Psoas muscle (tissue), 8 donors: ENCODE results near the gene C1QTNF4. TPM values are rescaled to one million over a fixed set of nuclear protein-coding genes. Genes with fewer than 3 reads are reported as not detected.

Experiments
- ATAC-seq, 4 donors: fragments of 200-7000 bp; cut with Tn5 transposase; one replicate each; pipeline ENCODE4 v1.9.1; 2020; ENCODE audit warnings: moderate library complexity in 3 of 4, mild to moderate bottlenecking in 2 of 4
- DNase-seq, 2 donors: peaks; one replicate each; pipeline ENCODE4 v3.0.0-alpha.2; 2020
- H3K27ac ChIP-seq: fragments of 200-600 bp; one replicate; pipeline ENCODE4 v1.8.0; 2022
- H3K27me3 ChIP-seq, 3 donors: fragments of 200-600 bp in 1 of 3; one replicate each; pipeline versions ENCODE4 v1.6.1 to v1.8.0; 2013 to 2022; ENCODE audit warnings: low read length in 2 of 3, mild to moderate bottlenecking in 2 of 3, moderate library complexity in 1 of 3; ENCODE audit not compliant: insufficient read depth in 3 of 3
- H3K36me3 ChIP-seq, 2 donors: fragments of 200-600 bp in 1 of 2; one replicate each; pipeline versions ENCODE4 v1.6.1 to v1.8.0; 2013 to 2022; ENCODE audit warnings: low read depth in 1 of 2, mild to moderate bottlenecking in 1 of 2, moderate library complexity in 1 of 2; ENCODE audit not compliant: insufficient read depth in 1 of 2
- H3K4me1 ChIP-seq: fragments of 200-600 bp; one replicate; pipeline ENCODE4 v1.8.0; 2022
- H3K4me3 ChIP-seq: fragments of 200-600 bp; one replicate; pipeline ENCODE4 v1.8.0; 2022; ENCODE audit warnings: mild to moderate bottlenecking
- H3K9me3 ChIP-seq: fragments of 200-600 bp; one replicate; pipeline ENCODE4 v1.8.0; 2022
- CTCF ChIP-seq: fragments of 200-600 bp; IDR thresholded peaks from one replicate; pipeline ENCODE4 v1.8.0; 2022; ENCODE audit warnings: antibody characterized with exemption
- WGBS, 3 donors: extraction: QIAGEN DNeasy Blood & Tissue Kit; methylation state at CpG; one replicate each; pipeline versions ENCODE4 v1.1.6 to v1.1.7; 2013; 5-methylcytosine and 5-hydroxymethylcytosine counted together
- intact Hi-C, 2 donors: fragments of 100-400 bp; cut with DNase I; formaldehyde crosslinking; loops; one replicate each; pipeline versions ENCODE4 v1.11.0 to v1.14.2; 2022
- polyA plus RNA-seq, 3 donors: library from polyadenylated mRNA; stranded (reverse); fragments of 200-250 nt; gene quantifications; one replicate each; pipeline ENCODE4 v1.2.3, GENCODE V29; 2013
- total RNA-seq, 4 donors: library from RNA; stranded (reverse); fragmentation: NEBNext Ultra II Directional in 2 of 4; extraction: Animal tissue kit (Norgen Biotek cat#: 25700) in 2 of 4; gene quantifications; one replicate each; pipeline versions ENCODE4 v1.2.1 to v1.2.4, GENCODE V29; 2021 to 2023
- donor health status: healthy with polysubstance abuse.
- donor health status: DM: no; HTN: no; CAD: no; lungs with moderate emphysema.
- donor health status: Bipolar disorder and iron deficiency.
- donor health status: healthy.
- donor health status: DM: yes; HTN: yes; CAD: no.
- donor health status: DM: no; HTN: no; CAD: no.
- donor health status: DM: no; HTN: no; CAD: no.
- donor health status: DM: yes; HTN: yes; CAD: no.

The C1QTNF4 gene
- total and polyA plus RNA-seq, 7 donors: 0.19 to 0.70 (median 0.33) TPM; not detected in 1

- DNase-seq (no peak), ATAC-seq (no peak)
- TF ChIP-seq CTCF: no peak
- no peak overlapping the region for H3K4me3 ChIP-seq
- no peak overlapping the region for H3K27ac ChIP-seq
- H3K9me3 ChIP-seq: no peaks in the 10 kb centered on the region
- intact Hi-C loops: no loop called here
- H3K36me3 ChIP-seq: peaks cover 0 to 41% of the 10 kb centered on the region in 2 donors
- H3K27me3 ChIP-seq: no peaks in the 10 kb centered on the region
- H3K4me1 ChIP-seq: no peaks in the 10 kb centered on the region
- 44 to 52% (median 47%) methylated on average over 5 of the region's 5 CpGs for WGBS, 3 donors
Measured at GRCh38 chr11:47606731-47607130, 12.5 kb upstream of the C1QTNF4 start.

DNA sequence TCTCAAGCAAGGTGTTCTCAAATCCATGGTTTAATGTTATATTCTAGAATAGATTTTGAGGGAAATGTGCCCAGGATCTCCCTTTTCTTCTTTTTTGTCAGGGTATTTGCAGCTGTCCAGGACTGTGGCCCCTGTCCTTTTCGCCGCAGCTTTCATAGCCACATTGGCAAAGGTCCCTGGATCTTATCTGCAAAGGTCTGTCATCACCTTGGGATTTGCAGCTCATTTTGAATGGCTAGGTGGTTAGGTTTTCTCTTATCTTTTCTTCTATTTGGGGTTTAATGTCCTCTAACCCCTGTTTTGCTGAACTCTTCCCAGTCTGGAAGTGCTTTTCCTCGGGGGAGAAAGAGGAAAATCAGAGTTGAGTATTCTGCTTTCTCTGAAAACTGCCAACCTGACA lies 11.7 kb upstream of the C1QTNF4 start:
- no peak for DNase-seq
- ATAC-seq: no peak
- WGBS, 3 donors: 77 to 86% (median 81%) methylated on average over 3 of the region's 3 CpGs
- Histone ChIP-seq H3K9me3 (no peaks in the 10 kb centered on the region), H3K4me3 (no peak overlapping the region), H3K27me3 (no peaks in the 10 kb centered on the region), H3K27ac (no peak overlapping the region), H3K4me1 (no peaks in the 10 kb centered on the region), H3K36me3 (peaks cover 0 to 34% of the 10 kb centered on the region in 2 donors)
- intact Hi-C loops: no loop called here
- no peak for TF ChIP-seq CTCF

DNA sequence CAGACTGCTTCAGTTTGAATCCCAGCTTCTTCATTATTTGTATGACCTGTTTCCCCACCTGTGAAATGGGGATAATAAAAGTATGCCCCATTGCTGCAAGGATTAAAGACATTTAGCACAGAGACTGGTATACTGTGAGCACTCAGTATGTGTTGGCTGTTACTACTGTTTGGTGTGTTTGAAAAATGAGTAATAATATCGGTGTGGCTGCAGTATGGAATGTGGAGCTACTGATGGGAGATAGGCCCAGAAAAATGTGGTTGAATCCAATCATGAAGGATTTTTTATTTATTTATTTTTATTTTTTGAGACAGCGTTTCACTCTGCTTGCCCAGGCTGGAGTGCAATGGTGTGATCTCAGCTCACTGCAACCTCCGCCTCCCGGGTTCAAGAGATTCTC lies 9.1 kb upstream of the C1QTNF4 start:
- no peaks in the 10 kb centered on the region for H3K4me1 ChIP-seq
- WGBS, 3 donors: 91 to 93% (median 91%) methylated on average over 4 of the region's 4 CpGs
- ATAC-seq: no peak
- no peak overlapping the region for H3K4me3 ChIP-seq
- TF ChIP-seq CTCF: no peak
- H3K27ac ChIP-seq: no peak overlapping the region
- H3K27me3 ChIP-seq: no peaks in the 10 kb centered on the region
- peaks cover 0 to 19% of the 10 kb centered on the region in 2 donors for H3K36me3 ChIP-seq
- H3K9me3 ChIP-seq: no peaks in the 10 kb centered on the region
- intact Hi-C loops: no loop called here
- no peak for DNase-seq

GRCh38 chr11:47599902-47600301 lies 5.7 kb upstream of the C1QTNF4 start:
- H3K9me3 ChIP-seq: no peaks in the 10 kb centered on the region
- H3K27ac ChIP-seq: no peak overlapping the region
- no peaks in the 10 kb centered on the region for H3K4me1 ChIP-seq
- no peaks in the 10 kb centered on the region for H3K27me3 ChIP-seq
- ATAC-seq (no peak), DNase-seq (peak in 1 of 2 donors; percentile 27)
- H3K36me3 ChIP-seq: peaks cover 0 to 4% of the 10 kb centered on the region in 2 donors
- no peak for TF ChIP-seq CTCF
- H3K4me3 ChIP-seq: no peak overlapping the region
- WGBS, 3 donors: 35 to 58% (median 42%) methylated on average over 4 of the region's 4 CpGs
- intact Hi-C loops: no loop called here

GRCh38 chr11:47595967-47596366 lies 1.8 kb upstream of the C1QTNF4 start:
- Histone ChIP-seq H3K27me3 (peaks cover 0 to 34% (median 15%) of the 10 kb centered on the region in 3 donors), H3K36me3 (no peaks in the 10 kb centered on the region), H3K27ac (no peak overlapping the region), H3K4me1 (no peaks in the 10 kb centered on the region), H3K9me3 (no peaks in the 10 kb centered on the region), H3K4me3 (no peak overlapping the region)
- 95 to 100% (median 96%) methylated on average over 1 of the region's 1 CpG for WGBS, 3 donors
- TF ChIP-seq CTCF: no peak
- intact Hi-C loops: no loop called here
- DNase-seq (no peak), ATAC-seq (no peak)
